GM13977 (cell line): ENCODE measurements around the gene ADD3.

Experiments
- DNase-seq: peaks from one replicate; pipeline ENCODE4 v3.0.0; 2012; ENCODE audit warnings: low spot score
- CTCF ChIP-seq: IDR thresholded peaks from 2 replicates; pipeline ENCODE4 v1.5.1; 2012; ENCODE audit warnings: mild to moderate bottlenecking, control low read depth; ENCODE audit not compliant: insufficient read depth; ENCODE audit errors: extremely low read depth, missing control alignments
- in situ Hi-C: fragments of 300-500 bp; cut with MboI; formaldehyde crosslinking; loops from one replicate; pipeline ENCODE4 v1.12.0; 2022; ENCODE audit warnings: low sequenced_read_pairs, low pct_unique_long_range_greater_than_20kb, mixed read lengths, inconsistent platforms; ENCODE audit not compliant: unreplicated experiment

ADD3 gene

GRCh38 chr10:109994711-109995577, 12.8 kb upstream of the ADD3 start:
- no peak for TF ChIP-seq CTCF
- in situ Hi-C loops, result no loop called here
- no peak for DNase-seq

GRCh38 chr10:109995595-109995994, 12.2 kb upstream of the ADD3 start:
- in situ Hi-C loops, result no loop called here
- DNase-seq, result no peak
- TF ChIP-seq CTCF, result no peak

DNA sequence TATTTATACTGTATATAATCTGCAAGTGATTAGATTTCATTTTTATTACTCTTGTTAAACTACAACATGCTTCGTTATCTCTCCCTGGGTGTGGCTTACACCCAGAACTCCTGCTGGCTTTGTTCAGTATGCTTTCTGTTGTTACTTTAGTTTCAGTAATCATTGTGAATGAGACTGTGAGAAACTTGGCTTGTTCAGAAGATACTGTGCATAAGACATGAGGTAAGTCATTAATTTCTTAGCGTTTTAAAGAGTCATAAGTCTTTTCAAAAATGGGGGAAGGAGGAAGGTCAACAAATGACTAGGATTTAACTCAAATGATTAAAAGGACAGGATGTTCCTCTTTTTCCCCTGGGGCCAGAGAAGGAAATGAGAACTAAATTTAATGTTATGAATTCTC, 11.6 kb upstream of the ADD3 start:
- no peak for TF ChIP-seq CTCF
- in situ Hi-C loops, result no loop called here
- DNase-seq, result no peak

- in situ Hi-C loops, result no loop called here
- TF ChIP-seq CTCF, result no peak
Observed at GRCh38 chr10:109996766-109997171, 11.0 kb upstream of the ADD3 start.

GRCh38 chr10:109997233-109997632, 10.6 kb upstream of the ADD3 start:
- in situ Hi-C loops, result no loop called here
- no peak for TF ChIP-seq CTCF
- DNase-seq, result no peak

More at GRCh38 chr10:109996766-109997171, 11.0 kb upstream of the ADD3 start:
- DNase-seq, result no peak

DNA sequence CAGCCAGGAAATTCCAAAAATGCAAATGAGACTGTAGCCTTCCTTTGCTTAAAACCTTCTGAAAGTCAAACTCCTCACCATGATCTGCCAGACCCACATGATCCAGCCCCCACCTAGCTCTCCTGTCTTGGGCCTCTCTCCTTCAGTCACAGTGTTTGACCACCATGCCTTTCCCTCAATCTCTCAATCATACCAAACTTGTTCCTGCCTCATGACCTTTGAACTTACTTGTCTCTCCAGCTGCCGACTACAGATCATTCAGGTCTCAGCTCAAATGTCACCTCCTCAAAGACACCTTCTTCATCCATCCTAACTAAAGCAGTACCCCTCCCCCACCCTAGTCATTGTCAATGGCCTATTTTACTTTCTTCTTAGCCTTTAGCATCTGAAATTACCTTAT, 9.3 kb upstream of the ADD3 start:
- in situ Hi-C loops, result no loop called here
- no peak for TF ChIP-seq CTCF
- no peak for DNase-seq
